ENCODE results near the gene LEPROT.

DNA sequence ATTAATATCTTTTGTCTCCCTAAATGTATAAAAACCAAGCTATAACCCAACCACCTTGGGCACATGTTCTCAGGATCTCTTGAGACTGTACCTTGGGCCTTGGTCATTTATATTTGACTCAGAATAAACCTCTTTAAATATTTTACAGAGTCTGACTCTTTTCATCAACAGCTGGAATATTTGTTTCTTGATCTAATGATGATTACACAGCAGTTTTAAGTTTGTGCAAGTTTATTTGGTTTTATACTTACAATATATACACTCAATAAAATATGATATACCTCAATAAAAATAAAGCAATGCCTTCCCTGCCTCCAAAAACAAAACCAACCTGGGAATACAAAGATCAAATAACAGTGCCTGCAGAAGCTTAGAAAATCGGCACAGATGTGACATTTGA is 22.0 kb downstream of the LEPROT start:
- TF ChIP-seq YY1 (IDR thresholded peaks at IDR 0.05; ENCODE audit: insufficient read depth, insufficient read length) (no peak), ZNF274 (IDR thresholded peaks at IDR 0.05; ENCODE audit: low read depth, low read length) (no peak), SUZ12 (IDR thresholded peaks at IDR 0.05; ENCODE audit: extremely low read depth, insufficient read depth, insufficient read length) (no peak)
